Upper lobe of right lung (tissue), 1 donor: ENCODE measurements around the gene CD19. TPM values are rescaled to one million over a fixed set of nuclear protein-coding genes. Genes with fewer than 3 reads are reported as not detected.
"Not testable (repeated sequence)": the region's sequence is repeated elsewhere in the genome, so short reads cannot be mapped to it uniquely, and the experiment has no call there.

Experiments
- ATAC-seq: fragments of 200-7000 bp; cut with Tn5 transposase; one replicate; pipeline ENCODE4 v1.9.1; 2020; ENCODE audit warnings: mild to moderate bottlenecking, moderate library complexity
- DNase-seq: peaks from one replicate; pipeline ENCODE4 v3.0.0-alpha.2; 2020
- H3K27ac ChIP-seq: fragments of 200-600 bp; one replicate; pipeline ENCODE4 v1.8.0; 2022
- H3K27me3 ChIP-seq: fragments of 200-600 bp; one replicate; pipeline ENCODE4 v1.8.0; 2022; ENCODE audit warnings: mild to moderate bottlenecking
- H3K36me3 ChIP-seq: fragments of 200-600 bp; one replicate; pipeline ENCODE4 v1.8.0; 2022
- H3K4me1 ChIP-seq: fragments of 200-600 bp; one replicate; pipeline ENCODE4 v1.8.0; 2022
- H3K4me3 ChIP-seq: fragments of 200-600 bp; one replicate; pipeline ENCODE4 v1.8.0; 2022; ENCODE audit warnings: mild to moderate bottlenecking
- H3K9me3 ChIP-seq: fragments of 200-600 bp; one replicate; pipeline ENCODE4 v1.8.0; 2022
- CTCF ChIP-seq: fragments of 200-600 bp; IDR thresholded peaks from one replicate; pipeline ENCODE4 v1.8.0; 2022; ENCODE audit warnings: antibody characterized with exemption
- intact Hi-C: fragments of 100-400 bp; cut with DNase I; formaldehyde crosslinking; loops from one replicate; pipeline ENCODE4 v1.11.0; 2022
- total RNA-seq: library from RNA; stranded (reverse); fragmentation: NEBNext Ultra II Directional; extraction: Animal tissue kit (Norgen Biotek cat#: 25700); gene quantifications from one replicate; pipeline ENCODE4 v1.2.1, GENCODE V29; 2021
- donor health status: DM: no; HTN: yes; CAD: no; lungs with severe emphysema.

Gene CD19
- total RNA-seq, 1 donor from 2014 or later: not detected

DNA sequence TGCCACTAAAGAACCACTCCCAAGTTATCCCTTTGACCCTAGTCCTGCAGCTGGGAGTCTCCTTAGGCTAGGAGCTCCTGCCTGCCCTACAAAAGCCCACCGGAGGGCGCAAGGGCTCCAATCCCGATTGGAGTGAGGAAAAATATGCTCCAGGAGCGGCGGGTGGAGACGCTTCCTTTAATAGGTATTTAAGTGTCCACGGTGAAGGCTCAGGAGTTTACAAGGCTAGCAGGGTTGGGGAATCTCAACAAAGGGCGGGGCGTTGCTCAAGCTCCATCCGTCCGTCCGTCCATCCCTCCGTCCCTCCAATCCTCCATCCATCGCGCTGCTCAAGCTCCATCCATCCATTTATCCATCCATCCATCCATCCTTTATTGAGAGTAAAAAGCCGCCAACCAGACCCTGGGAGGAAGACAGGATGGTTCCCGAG is 42.3 kb downstream of the CD19 start:
- Histone ChIP-seq H3K4me1 (peaks cover 16% of the 10 kb centered on the region), H3K9me3 (no peaks in the 10 kb centered on the region), H3K36me3 (peaks cover 9% of the 10 kb centered on the region), H3K4me3 (peak overlapping the region; percentile 98), H3K27me3 (no peaks in the 10 kb centered on the region), H3K27ac (peak overlapping the region; percentile 87)
- intact Hi-C loops: no loop called here
- TF ChIP-seq CTCF: peak; percentile 60
- ATAC-seq (peak; percentile 38), DNase-seq (peak; percentile 77)

- intact Hi-C loops: no loop called here
- peak within 1 kb of the TSS; percentile 87 for H3K27ac ChIP-seq
- H3K27me3 ChIP-seq: no peaks in the 10 kb centered on the region
- ATAC-seq: peak; percentile 96
- DNase-seq: peak; percentile 99
- peak within 1 kb of the TSS; percentile 98 for H3K4me3 ChIP-seq
- H3K4me1 ChIP-seq: peaks cover 16% of the 10 kb centered on the region
- H3K36me3 ChIP-seq: peaks cover 15% of the 10 kb centered on the region
- no peak for TF ChIP-seq CTCF
- H3K9me3 ChIP-seq: no peaks in the 10 kb centered on the region
Observed at GRCh38 chr16:28974437-28975157, 42.8 kb downstream of the CD19 start, which contains the start of gene SPNS1. Gene SPNS1, plus strand, starts transcription at chr16:28974778. Its CDS starts 374 bp downstream, at chr16:28975152.

DNA sequence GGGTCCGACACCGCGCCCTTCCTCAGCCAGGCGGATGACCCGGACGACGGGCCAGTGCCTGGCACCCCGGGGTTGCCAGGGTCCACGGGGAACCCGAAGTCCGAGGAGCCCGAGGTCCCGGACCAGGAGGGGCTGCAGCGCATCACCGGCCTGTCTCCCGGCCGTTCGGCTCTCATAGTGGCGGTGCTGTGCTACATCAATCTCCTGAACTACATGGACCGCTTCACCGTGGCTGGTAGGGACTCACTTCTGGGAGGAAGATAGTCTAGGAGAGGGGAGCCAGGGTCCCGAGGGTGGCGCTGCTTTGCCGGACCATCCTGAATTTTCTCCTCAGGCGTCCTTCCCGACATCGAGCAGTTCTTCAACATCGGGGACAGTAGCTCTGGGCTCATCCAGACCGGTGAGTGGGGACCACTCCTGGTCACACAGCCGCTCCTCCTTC is 43.4 kb downstream of the CD19 start:
- ATAC-seq (peak; percentile 1), DNase-seq (no peak)
- TF ChIP-seq CTCF: no peak
- intact Hi-C loops: no loop called here
- Histone ChIP-seq H3K4me3 (peak overlapping the region; percentile 98), H3K27me3 (no peaks in the 10 kb centered on the region), H3K36me3 (peaks cover 21% of the 10 kb centered on the region), H3K4me1 (peaks cover 16% of the 10 kb centered on the region), H3K9me3 (no peaks in the 10 kb centered on the region), H3K27ac (peak overlapping the region; percentile 87)

DNA sequence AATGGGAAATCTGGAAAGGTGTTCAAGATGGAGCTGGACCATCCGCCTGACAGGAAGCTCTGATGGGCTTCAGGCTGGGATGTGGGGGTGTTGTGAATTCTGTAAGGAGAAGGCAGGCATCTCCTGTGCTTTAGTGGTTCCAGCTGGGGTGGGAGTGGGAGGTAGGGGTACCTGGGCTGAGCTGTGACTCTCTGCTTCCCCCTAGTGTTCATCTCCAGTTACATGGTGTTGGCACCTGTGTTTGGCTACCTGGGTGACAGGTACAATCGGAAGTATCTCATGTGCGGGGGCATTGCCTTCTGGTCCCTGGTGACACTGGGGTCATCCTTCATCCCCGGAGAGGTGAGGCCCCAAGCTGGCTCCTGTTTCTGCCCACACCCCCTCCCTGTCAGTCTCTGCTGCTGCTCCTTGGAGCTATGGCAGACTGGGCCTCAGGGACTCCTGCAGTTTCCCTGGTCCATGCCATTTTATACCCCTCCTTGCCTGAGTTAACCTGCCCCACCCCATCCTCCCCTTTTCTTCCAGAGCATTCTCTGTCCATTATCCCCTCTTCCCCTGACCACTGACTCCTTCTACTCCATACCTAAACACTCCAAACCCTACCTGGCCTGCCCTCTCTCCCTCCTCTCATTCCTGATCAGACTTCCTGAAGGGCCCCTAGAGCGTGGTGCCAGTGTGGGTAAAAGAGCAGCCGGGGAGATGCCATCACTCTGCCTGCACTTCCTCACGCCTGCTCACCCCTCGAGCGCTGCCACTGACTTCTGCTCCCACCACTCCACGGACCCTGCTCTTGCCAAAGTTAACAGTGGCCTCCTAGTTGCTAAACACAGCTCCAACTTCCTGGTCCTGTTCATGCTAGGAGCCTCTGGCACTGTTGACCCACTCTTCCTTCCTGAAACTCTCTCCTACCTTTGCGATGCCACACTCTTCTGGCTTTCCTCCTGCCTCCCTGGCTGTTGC is 46.2 kb downstream of the CD19 start:
- intact Hi-C loops: no loop called here
- Histone ChIP-seq H3K36me3 (peaks cover 41% of the 10 kb centered on the region), H3K4me3 (no peak overlapping the region), H3K27ac (no peak overlapping the region), H3K9me3 (no peaks in the 10 kb centered on the region), H3K27me3 (no peaks in the 10 kb centered on the region), H3K4me1 (peaks cover 16% of the 10 kb centered on the region)
- ATAC-seq (peak; percentile 8), DNase-seq (no peak)
- peak; percentile 41 for TF ChIP-seq CTCF

GRCh38 chr16:28980330-28980729 is 48.6 kb downstream of the CD19 start:
- H3K36me3 ChIP-seq: peaks cover 55% of the 10 kb centered on the region
- ATAC-seq, H3K9me3 ChIP-seq, H3K4me3 ChIP-seq, H3K27me3 ChIP-seq, DNase-seq, H3K27ac ChIP-seq, H3K4me1 ChIP-seq, intact Hi-C loops: not testable (repeated sequence)

DNA sequence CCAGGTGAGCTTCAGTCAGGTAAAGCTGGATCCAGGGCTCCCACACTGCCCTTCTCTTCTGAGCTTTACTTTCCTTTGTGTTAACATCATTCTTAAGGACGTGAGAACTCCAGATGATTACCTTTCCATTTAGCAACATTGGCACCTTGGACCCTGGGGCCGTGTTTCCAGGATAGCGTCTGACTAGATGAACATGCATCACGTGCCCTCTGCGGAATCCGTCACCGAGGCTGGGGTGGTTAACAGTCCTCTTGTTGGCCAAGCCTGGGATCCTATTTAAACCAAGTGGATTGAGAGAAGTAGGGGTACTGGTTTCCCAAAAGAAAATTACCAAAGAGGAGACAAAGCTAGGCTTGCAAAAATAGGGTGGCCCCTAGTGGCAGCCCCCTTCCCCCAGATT is 49.2 kb downstream of the CD19 start:
- TF ChIP-seq CTCF: no peak
- Histone ChIP-seq H3K9me3 (no peaks in the 10 kb centered on the region), H3K4me3 (no peak overlapping the region), H3K36me3 (peaks cover 55% of the 10 kb centered on the region), H3K27me3 (no peaks in the 10 kb centered on the region), H3K27ac (no peak overlapping the region), H3K4me1 (peaks cover 3% of the 10 kb centered on the region)
- no peak for ATAC-seq
- DNase-seq: no peak
- intact Hi-C loops: no loop called here
